Heart left ventricle (tissue), 13 donors: ENCODE data around the gene PAEP.

Experiments
- POLR2A ChIP-seq, 2 donors: fragments of 450-650 bp; IDR thresholded peaks; one replicate each; pipeline ENCODE4 v1.6.1; 2017; ENCODE audit warnings: antibody characterized with exemption in 2 of 2, mild to moderate bottlenecking in 2 of 2, moderate library complexity in 2 of 2
- TF ChIP-seq, protein P1 (sequence below), 12 donors: fragments of 200-600 bp; sonication (generic) in 4 of 12; IDR thresholded peaks; one replicate each; pipeline versions ENCODE4 v1.5.0 to v1.8.0; 2018 to 2022; ENCODE audit warnings: antibody characterized with exemption in 12 of 12, mild to moderate bottlenecking in 5 of 12
- donor health status: ischemic (EF 13 %, LVEDD 7.1; RV severe dilation, severe dysfunction).
- donor health status: DM: no; HTN: yes; CAD: no.
- donor health status: DM: no; HTN: no; CAD: no.
- donor health status: ischemic (EF 25% LVEDD 6.9; RV normal size, moderate dysfunction).
- donor health status: ischemic (EF 25% LVEDD 5.7; RV mildly dilated, moderate dysfunction).
- donor health status: ischemic (EF 35%, LVEDD 5.7; RV mildly dilated, moderate dysfunction).
- donor health status: nonischemic (EF 11% LVEDD 7.7; RV severe dilation, severe dysfunction).
- donor health status: DM: yes; HTN: yes; CAD: no.
- donor health status: PGD.
- donor health status: ischemic (EF 29% LVEDD 5.4; RV normal size, mild dysfunction).
- donor health status: nonischemic (EF 23%, LVEDD 6.1; RV moderate dilation, normal function).

DNA sequence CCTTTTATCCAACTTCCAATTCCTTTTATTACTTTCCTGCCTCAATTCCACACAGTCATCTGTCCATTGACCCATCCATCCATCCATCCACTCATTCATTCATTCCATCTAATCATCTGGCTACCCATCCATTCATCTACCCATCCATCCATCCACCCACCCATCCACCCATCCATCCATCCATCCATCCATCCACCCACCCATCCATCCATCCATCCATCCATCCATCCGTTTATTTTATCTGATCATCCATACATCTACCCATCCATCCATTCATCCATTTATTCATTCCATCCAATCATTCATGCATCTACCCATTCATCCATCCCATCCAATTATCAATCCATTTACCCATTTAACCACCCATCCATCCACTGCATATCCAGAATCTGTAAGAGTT lies 11.6 kb downstream of the PAEP start:
- no peak for TF ChIP-seq POLR2A (IDR thresholded peaks at IDR 0.05)
- TF ChIP-seq, protein P1, sequence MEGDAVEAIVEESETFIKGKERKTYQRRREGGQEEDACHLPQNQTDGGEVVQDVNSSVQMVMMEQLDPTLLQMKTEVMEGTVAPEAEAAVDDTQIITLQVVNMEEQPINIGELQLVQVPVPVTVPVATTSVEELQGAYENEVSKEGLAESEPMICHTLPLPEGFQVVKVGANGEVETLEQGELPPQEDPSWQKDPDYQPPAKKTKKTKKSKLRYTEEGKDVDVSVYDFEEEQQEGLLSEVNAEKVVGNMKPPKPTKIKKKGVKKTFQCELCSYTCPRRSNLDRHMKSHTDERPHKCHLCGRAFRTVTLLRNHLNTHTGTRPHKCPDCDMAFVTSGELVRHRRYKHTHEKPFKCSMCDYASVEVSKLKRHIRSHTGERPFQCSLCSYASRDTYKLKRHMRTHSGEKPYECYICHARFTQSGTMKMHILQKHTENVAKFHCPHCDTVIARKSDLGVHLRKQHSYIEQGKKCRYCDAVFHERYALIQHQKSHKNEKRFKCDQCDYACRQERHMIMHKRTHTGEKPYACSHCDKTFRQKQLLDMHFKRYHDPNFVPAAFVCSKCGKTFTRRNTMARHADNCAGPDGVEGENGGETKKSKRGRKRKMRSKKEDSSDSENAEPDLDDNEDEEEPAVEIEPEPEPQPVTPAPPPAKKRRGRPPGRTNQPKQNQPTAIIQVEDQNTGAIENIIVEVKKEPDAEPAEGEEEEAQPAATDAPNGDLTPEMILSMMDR (IDR thresholded peaks at IDR 0.05) = no peak
